T-helper 9 cell (primary cell): ENCODE data around the gene ZFYVE21.

Source experiments
- DNase-seq: peaks from one replicate; pipeline ENCODE4 v3.0.0-alpha.2; 2020

Gene ZFYVE21

GRCh38 chr14:103692871-103693270 is 22.7 kb upstream of the ZFYVE21 start:
- DNase-seq, result no peak

DNA sequence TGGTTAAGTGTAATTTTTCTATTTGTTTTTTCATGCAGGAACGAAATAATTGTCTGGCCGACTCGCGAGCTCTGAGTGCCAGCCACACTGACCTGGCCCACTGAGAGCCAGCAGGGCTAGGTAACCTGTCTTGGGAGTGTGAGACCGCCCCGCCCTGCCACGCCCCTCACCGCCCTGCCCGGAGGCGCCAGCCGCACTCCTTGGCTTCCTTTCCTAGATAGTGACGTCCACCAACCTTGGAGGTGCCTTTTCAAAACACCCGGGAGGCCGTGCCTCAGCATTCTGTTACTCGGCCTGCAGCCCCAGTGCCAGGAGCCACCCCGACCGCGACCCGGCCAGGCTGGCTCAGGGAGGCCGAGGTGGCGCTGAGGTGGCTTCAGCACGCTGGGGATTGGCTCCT is 22.1 kb upstream of the ZFYVE21 start:
- DNase-seq, result no peak

- no peak for DNase-seq
Measured at GRCh38 chr14:103694572-103695026, 21.0 kb upstream of the ZFYVE21 start.

GRCh38 chr14:103695296-103696069 is 20.1 kb upstream of the ZFYVE21 start:
- DNase-seq, result no peak

DNA sequence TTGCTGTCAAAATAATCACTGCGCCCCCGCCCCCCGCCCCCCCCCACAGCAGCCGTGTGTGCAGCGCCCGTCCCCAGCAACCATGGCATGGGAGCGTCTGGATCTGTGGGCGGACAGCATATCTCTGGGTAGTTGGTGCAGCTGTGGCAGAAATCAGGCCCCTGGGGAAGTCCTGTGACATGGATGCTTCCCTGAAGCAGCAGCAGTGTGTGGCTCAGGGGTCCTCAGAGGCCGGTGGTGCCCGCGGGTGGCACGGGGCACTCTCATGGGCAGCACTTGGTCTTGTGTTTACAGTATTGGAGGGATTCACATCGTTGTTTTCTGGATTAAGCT is 19.6 kb upstream of the ZFYVE21 start:
- no peak for DNase-seq

- no peak for DNase-seq
Measured at GRCh38 chr14:103696466-103697071, 19.0 kb upstream of the ZFYVE21 start.

DNA sequence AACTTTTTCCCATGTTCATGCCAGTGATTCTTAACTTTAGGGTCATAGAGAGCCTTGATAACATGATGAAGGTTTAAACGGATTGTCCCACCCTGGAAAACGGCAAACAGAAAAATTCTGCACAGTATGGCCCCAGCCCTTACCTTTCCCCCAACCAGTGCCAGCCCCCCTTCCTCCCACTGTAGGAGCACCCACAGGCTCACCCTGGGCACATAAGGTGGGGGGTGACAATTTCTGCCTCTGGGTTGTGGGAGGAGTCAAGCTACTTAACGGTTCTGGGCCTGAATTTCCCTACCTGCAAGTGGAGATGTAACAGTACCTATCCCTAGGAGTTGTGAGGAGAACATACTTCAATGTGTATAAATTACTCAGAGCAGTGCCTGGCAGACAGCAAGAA is 18.4 kb upstream of the ZFYVE21 start:
- no peak for DNase-seq

- DNase-seq, result no peak
Measured at GRCh38 chr14:103697603-103698379, 17.8 kb upstream of the ZFYVE21 start.

DNA sequence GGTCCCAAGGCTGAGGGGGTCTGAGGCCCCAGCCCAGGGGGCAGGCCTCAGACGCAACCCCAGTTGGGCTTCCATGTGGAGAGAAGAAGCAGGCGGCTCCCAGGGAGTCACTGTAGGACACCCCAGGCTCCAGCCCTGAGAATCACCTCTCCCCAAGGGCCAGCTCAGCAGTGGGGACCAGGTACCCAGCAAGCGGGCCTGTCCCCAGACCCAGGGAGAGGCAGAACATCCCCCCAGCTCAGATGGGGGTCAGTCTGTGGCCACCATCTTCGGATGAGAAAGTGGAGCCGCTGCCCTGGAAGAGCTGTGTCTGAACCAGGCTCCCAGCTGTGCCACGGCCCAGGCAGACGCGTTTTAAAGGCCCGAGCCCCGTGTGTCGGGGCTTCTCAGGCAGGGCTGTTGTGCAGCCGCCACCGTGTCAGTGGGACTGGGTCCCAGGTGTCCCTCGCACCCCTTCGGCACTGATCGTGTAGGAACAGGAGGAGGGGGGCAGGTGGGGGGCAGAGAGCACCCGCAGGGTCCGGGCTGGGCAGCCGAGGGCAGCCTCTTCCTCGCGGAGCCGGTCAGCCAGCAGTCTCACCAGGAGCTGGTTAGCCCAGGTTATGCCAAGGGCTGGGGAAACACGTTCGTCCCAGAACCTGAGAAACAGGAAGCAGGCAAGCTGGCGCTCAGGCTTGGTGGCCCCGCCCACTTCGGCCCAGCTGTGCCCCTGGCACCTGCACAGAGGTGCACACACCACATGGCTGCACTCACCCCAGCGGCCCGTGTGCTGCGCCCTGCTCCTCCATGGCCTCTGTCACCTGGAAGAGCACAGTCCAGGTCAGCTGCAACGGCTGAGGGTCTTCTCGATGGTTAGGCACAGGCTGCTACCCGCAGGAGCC is 17.0 kb upstream of the ZFYVE21 start:
- DNase-seq, result no peak

DNA sequence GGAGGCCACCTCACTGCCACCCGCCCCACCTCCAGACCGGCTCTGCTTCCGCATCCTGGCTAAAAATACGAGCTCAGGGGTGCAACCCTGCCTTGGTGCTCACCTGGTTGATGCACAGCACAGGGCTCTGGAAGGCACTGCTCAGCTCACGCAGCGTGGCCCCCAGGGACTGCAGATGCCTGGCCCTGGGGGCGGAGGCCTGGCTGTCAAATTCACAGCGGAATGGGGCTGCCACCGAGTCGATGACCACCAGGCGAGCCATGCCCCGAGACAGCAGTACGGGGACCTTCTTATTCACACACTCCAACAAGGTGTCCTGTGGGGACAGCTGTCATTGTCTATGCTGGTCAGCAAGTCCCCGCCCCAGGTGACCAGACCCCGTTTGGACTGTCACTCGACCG is 16.3 kb upstream of the ZFYVE21 start:
- no peak for DNase-seq

DNA sequence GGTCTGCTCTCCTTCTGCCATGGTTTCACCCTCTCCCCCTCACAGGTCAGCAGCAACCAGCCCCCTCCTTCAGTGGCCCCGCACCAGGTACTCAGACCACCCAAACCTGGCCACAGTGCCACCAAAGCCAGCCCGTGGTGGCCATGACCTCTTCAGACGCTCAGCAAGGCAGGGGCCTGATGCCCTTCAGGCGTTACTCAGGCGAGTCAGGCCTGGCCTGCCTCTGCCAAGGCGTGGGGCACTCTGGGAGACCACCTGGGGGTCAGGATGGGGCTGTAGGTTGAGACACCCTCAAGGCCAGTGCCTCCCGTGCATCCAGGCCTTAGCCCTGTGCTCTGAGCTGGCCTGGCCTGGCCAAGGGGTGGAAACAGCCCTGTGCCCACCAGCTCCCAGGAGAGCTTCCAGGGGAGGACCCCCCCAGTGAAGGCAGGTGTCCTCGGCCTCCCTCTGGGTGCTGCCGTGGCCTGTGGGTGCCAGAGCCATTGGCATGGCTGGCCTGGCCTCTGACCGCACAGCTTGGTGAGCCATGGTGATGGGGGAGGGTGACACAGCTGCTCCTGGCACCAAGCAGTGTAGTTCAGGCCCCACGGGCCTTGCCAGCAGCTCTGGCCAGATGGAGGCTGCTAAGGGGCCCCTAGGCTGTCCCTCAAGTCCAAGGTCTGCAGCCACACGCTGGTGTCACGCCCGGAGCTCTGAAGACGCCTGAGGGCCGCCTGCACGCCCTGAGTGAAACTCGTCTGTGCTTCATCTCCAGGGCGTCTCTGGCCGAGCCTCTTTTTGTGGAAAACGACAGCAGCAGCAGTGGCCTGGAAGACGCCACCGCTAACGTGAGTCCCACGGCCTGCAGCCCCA is 15.5 kb upstream of the ZFYVE21 start:
- no peak for DNase-seq

- no peak for DNase-seq
Measured at GRCh38 chr14:103700753-103701490, 14.7 kb upstream of the ZFYVE21 start.

DNA sequence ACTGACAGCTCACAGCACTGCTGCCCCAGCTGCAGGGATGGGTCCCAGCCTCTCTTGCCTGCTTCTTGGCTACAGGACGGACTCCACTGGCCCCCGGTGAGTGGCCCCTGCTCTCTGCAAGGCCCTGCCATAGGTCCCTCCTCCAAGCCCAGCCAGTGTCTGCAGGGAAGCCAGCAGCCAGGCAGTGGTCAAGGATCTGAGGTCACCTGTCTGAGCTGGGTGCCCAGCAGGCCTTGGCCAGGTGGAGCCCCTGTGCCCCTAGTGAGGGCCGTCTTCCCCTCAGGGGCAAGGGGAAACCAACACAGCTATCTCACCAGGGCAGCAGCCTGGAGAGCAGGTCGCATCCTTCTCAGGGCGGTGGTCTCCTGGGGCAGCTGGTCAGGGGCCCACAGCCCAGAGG is 13.5 kb upstream of the ZFYVE21 start:
- no peak for DNase-seq

DNA sequence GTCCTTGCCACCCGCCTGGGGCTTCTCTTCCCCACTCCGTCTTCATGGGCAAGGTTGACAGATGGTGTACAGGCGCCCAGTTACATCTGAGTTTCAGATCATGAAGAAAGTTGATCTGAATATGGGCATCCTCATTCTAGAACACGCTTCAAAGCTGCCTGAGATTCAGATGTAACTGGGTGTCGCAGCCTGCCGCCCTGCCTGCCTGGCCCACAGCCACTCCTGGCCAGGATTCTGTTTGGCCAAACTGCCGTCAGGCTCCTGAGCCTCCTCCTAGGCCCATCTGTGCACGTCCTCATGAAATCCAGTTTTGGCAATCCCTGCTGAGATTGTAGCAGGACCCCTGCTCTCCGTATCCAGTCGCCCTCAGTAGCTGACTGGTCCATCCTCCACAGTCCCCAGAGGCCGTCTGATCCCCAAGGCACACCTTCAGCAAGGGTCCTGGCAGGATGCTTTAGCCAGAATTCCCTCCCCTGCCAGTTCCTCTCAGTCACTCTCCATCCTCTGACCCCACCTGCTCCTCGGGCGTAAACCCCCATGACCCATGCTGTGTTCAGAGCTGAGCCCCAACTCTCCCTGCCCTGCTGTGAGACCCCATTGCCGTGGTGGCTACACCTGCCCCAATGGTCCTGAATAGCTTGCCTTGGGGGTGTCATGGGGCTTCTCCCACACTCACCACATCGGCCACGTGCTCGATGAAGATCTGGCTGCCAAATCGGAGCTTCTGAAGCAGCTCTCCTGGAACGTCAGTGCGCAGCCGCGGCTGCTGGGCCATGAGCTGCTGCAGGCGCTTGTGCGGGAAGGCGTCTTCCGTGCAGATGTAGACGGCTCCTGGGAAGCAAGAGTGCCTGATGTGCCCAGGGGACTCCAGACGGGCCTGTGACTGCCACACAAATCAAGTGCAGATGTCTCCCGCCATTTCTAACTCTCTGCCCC is 12.8 kb upstream of the ZFYVE21 start:
- no peak for DNase-seq

DNA sequence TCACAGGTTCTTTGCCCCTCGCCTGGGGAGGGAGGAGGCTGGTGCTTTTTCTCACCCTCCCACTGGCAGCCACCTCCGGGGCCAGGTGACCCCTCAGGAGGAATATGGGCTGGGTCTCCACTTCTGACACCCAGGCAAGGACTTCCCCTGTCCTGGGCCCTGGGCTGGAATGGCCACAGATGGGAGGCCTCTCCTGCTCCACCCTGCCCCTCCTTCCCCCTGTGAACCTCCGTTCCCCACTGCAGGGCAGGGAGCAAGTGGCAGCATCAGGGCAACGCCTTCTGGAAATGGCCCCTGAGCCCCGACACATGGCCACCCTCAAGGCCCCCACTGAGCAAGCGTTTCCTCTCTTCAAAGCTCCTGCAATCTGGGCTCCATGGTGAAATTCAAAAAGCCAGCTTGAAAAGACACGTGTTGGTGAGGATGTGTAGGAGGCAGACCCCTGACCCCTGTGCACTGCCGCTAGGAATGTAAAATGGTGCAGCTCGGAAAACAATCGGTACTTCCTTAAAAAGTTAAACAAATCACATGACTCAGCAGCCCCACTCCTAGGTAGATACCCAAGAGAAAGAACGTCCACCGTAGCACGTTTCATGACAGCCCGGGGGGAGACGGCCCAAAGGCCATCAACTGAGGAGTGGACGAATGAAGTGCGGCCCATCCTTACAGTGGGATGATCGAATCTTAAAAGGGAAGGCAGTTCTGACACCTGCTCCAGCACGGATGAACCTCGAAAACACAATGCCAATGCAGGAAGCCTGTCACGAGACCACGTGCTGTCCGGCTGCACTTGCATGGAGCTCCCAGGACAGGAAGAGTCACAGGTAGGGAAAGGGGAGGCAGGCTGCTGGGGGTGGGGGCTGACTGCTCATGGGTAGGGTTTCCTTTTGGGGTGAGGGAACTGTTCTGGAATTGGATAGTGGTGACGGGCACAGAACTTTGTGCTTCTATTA is 11.9 kb upstream of the ZFYVE21 start:
- no peak for DNase-seq

- no peak for DNase-seq
Measured at GRCh38 chr14:103704708-103705107, 10.9 kb upstream of the ZFYVE21 start.

GRCh38 chr14:103705118-103705503 is 10.5 kb upstream of the ZFYVE21 start:
- DNase-seq, result no peak

DNA sequence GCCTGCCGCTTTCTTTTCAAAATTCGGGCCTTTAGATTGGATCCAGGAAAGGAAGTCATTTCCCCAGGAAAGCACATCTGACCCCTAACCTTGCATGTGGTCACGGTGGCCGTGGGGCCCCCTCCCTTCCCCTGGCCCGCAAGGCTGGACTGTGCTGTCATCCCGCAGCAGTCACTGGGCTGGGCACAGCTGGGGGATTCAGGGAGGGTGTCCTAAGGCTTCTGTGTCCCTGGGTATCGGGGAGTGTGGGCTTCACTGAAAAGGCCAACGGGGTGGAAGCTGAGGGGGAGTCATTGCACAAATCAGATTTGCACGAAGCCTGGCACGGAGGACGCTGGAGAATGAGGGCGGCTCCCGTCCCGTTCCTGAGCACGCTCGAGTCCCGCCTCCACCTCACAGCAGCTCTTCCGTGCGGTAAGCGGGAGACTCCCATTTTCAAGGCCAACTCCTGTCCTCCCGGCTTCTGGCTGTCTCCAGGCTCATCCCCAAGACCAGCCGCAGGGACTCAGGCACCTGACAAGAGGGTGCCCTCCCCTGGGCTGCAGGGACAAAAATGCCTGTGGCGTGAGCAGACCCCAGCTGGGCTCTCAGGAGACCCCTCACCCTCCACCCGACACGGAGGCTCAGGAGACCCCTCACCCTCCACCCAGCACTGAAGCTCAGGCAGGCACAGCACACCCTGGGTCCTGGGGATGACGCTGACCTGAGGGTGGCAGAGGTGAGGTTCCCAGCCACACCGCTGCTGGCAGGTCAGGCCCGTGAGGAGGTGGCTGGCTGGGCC is 9.9 kb upstream of the ZFYVE21 start:
- no peak for DNase-seq
